Stomach (tissue), 4 donors: ENCODE results near the gene FGF22.

ENCODE experiments used
- EP300 ChIP-seq: sonication (generic); formaldehyde crosslinking; IDR thresholded peaks from one replicate; pipeline ENCODE4 v1.6.1; 2017; ENCODE audit warnings: antibody characterized with exemption
- POLR2A ChIP-seq, 4 donors: fragments of 450-650 bp; IDR thresholded peaks; one replicate each; pipeline ENCODE4 v1.6.1; 2016; ENCODE audit warnings: antibody characterized with exemption in 4 of 4, control low read depth in 2 of 4, mild to moderate bottlenecking in 1 of 4, moderate library complexity in 1 of 4
- TF ChIP-seq, protein P1 (sequence below), 7 experiments: fragments of 450-650 bp in 4 of 7; fragments of 200-600 bp in 3 of 7; sonication (generic) in 3 of 7; IDR thresholded peaks; one replicate each; pipeline ENCODE4 v1.5.1; 2016 to 2019; ENCODE audit warnings: antibody characterized with exemption in 7 of 7, control low read depth in 2 of 7, mild to moderate bottlenecking in 1 of 7

- TF ChIP-seq, protein P1, sequence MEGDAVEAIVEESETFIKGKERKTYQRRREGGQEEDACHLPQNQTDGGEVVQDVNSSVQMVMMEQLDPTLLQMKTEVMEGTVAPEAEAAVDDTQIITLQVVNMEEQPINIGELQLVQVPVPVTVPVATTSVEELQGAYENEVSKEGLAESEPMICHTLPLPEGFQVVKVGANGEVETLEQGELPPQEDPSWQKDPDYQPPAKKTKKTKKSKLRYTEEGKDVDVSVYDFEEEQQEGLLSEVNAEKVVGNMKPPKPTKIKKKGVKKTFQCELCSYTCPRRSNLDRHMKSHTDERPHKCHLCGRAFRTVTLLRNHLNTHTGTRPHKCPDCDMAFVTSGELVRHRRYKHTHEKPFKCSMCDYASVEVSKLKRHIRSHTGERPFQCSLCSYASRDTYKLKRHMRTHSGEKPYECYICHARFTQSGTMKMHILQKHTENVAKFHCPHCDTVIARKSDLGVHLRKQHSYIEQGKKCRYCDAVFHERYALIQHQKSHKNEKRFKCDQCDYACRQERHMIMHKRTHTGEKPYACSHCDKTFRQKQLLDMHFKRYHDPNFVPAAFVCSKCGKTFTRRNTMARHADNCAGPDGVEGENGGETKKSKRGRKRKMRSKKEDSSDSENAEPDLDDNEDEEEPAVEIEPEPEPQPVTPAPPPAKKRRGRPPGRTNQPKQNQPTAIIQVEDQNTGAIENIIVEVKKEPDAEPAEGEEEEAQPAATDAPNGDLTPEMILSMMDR (IDR thresholded peaks at IDR 0.05), result no peak
- no peak for TF ChIP-seq POLR2A (IDR thresholded peaks at IDR 0.05)
- no peak for TF ChIP-seq EP300
These were observed 1.0 kb downstream of the FGF22 start for GRCh38 chr19:640606-641189.
